ENCODE results near the gene WTAP. TPM values are rescaled to one million over a fixed set of nuclear protein-coding genes. Genes with fewer than 3 reads are reported as not detected.

The WTAP gene
- total and polyA plus RNA-seq, 2 experiments from 2014 or later, result 108 to 121 TPM

DNA sequence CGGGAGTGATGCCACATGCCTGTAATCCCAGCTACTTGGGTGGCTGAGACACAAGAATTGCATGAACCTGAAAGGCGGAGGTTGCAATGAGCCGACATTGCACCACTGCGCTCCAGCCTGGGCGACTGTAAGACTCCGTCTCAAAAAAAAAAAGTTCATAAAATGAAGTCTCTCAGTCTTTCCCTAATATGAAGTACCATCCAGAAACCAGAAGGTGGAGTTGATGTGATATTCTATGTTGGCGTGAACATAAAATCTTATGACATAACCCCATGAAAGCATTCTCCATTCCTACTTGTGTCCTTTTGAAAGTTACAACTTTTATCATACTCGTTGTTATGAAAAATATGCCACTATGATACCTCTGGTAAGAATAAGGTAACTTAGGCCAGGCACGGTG, 40.0 kb upstream of the WTAP start:
- H3K9me3 Mint-ChIP-seq, result no peaks in the 10 kb centered on the region
- H3K36me3 Mint-ChIP-seq (ENCODE audit: low read depth), result peaks cover 54% of the 10 kb centered on the region
- H3K36me3 ChIP-seq (ENCODE audit: insufficient read depth), result peaks cover 26% of the 10 kb centered on the region

DNA sequence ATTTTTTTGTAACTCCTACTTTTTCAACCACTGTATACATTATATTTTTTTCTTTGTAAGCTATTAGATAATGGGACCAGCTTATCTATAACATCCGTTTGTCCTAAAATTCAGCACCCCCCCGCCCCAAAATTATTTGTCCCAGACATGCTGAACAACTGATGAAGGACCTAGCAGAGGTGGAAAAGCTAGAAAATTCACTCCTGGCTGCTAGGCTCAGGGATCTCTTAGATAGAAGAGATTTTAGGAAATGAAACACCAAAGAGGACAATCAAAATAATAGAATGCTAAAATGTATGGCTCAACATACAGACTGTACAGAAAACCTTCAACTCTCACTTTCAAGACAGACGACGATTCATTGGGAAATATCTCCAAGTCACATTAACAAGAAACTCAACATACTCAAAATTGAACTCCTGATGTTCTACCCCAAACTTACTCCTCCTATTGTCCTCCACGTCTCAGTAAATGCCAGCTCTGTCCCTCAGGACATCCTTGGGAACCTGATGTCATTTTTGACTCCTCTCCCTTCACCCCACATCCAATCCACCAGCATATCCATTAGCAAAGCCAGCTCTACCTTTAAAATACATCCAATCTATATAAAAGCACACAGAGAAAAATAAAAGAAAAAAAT, 38.9 kb upstream of the WTAP start:
- H3K9me3 Mint-ChIP-seq, result no peaks in the 10 kb centered on the region
- Histone ChIP-seq H4K20me1 (replicated peaks; ENCODE audit: insufficient read depth) (peaks cover 24% of the 10 kb centered on the region), H3K36me3 (ENCODE audit: insufficient read depth) (peaks cover 23% of the 10 kb centered on the region), H3F3A (replicated peaks; ENCODE audit: low read depth) (0 out of 2 replicates have a peak, but pooled peaks cover 8% of the 10 kb centered on the region), H3K27me3 (ENCODE audit: insufficient read depth) (no peaks in the 10 kb centered on the region), H3K4me2 (no peak overlapping the region), H3K9me2 (ENCODE audit: insufficient read depth) (no peaks in the 10 kb centered on the region), H3K27ac (ENCODE audit: low read depth) (no peak overlapping the region), H3K79me2 (replicated peaks; ENCODE audit: insufficient read depth) (peaks cover 63% of the 10 kb centered on the region), H2AFZ (no peak overlapping the region), H3K4me1 (ENCODE audit: insufficient read depth) (peaks cover 11% of the 10 kb centered on the region; the same call in 1 of the 2 replicates), H3K4me3 (no peak overlapping the region)
- H3K4me3 Mint-ChIP-seq, result no peak overlapping the region
- peak overlapping the region; percentile 51; the same call in 1 of the 2 replicates for H3K27ac Mint-ChIP-seq
- H3K27me3 Mint-ChIP-seq (ENCODE audit: insufficient read depth, low read depth, poor library complexity), result peaks cover 2% of the 10 kb centered on the region
- H3K36me3 Mint-ChIP-seq (ENCODE audit: low read depth), result peaks cover 54% of the 10 kb centered on the region
- H3K4me1 Mint-ChIP-seq, result peaks cover 11% of the 10 kb centered on the region; the same call in 2 of the 3 replicates
- DNase-seq (ENCODE audit: low spot score) (no peak), ATAC-seq (no peak)
- TF ChIP-seq ZNF114 (CRISPR knock-in tag; IDR thresholded peaks at IDR 0.05) (no peak), EZH2 (IDR thresholded peaks at IDR 0.05; ENCODE audit: low read depth, unreplicated experiment) (no peak), ZNF331 (CRISPR knock-in tag; IDR thresholded peaks at IDR 0.05; ENCODE audit: low read depth) (no peak), EZH2phosphoT487 (IDR thresholded peaks at IDR 0.05; ENCODE audit: unreplicated experiment) (no peak), CREB1 (CRISPR knock-in tag; IDR thresholded peaks at IDR 0.05; ENCODE audit: low read depth) (no peak), POLR2AphosphoS5 (IDR thresholded peaks at IDR 0.05; ENCODE audit: low read depth) (no peak), JUNB (IDR thresholded peaks at IDR 0.05; ENCODE audit: unreplicated experiment) (no peak)
- TF ChIP-seq, protein P1, sequence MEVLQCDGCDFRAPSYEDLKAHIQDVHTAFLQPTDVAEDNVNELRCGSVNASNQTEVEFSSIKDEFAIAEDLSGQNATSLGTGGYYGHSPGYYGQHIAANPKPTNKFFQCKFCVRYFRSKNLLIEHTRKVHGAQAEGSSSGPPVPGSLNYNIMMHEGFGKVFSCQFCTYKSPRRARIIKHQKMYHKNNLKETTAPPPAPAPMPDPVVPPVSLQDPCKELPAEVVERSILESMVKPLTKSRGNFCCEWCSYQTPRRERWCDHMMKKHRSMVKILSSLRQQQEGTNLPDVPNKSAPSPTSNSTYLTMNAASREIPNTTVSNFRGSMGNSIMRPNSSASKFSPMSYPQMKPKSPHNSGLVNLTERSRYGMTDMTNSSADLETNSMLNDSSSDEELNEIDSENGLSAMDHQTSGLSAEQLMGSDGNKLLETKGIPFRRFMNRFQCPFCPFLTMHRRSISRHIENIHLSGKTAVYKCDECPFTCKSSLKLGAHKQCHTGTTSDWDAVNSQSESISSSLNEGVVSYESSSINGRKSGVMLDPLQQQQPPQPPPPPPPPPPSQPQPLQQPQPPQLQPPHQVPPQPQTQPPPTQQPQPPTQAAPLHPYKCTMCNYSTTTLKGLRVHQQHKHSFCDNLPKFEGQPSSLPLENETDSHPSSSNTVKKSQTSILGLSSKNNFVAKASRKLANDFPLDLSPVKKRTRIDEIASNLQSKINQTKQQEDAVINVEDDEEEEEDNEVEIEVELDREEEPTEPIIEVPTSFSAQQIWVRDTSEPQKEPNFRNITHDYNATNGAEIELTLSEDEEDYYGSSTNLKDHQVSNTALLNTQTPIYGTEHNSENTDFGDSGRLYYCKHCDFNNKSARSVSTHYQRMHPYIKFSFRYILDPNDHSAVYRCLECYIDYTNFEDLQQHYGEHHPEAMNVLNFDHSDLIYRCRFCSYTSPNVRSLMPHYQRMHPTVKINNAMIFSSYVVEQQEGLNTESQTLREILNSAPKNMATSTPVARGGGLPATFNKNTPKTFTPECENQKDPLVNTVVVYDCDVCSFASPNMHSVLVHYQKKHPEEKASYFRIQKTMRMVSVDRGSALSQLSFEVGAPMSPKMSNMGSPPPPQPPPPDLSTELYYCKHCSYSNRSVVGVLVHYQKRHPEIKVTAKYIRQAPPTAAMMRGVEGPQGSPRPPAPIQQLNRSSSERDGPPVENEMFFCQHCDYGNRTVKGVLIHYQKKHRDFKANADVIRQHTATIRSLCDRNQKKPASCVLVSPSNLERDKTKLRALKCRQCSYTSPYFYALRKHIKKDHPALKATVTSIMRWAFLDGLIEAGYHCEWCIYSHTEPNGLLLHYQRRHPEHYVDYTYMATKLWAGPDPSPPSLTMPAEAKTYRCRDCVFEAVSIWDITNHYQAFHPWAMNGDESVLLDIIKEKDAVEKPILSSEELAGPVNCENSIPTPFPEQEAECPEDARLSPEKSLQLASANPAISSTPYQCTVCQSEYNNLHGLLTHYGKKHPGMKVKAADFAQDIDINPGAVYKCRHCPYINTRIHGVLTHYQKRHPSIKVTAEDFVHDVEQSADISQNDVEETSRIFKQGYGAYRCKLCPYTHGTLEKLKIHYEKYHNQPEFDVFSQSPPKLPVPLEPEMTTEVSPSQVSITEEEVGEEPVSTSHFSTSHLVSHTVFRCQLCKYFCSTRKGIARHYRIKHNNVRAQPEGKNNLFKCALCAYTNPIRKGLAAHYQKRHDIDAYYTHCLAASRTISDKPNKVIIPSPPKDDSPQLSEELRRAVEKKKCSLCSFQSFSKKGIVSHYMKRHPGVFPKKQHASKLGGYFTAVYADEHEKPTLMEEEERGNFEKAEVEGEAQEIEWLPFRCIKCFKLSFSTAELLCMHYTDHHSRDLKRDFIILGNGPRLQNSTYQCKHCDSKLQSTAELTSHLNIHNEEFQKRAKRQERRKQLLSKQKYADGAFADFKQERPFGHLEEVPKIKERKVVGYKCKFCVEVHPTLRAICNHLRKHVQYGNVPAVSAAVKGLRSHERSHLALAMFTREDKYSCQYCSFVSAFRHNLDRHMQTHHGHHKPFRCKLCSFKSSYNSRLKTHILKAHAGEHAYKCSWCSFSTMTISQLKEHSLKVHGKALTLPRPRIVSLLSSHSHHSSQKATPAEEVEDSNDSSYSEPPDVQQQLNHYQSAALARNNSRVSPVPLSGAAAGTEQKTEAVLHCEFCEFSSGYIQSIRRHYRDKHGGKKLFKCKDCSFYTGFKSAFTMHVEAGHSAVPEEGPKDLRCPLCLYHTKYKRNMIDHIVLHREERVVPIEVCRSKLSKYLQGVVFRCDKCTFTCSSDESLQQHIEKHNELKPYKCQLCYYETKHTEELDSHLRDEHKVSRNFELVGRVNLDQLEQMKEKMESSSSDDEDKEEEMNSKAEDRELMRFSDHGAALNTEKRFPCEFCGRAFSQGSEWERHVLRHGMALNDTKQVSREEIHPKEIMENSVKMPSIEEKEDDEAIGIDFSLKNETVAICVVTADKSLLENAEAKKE (CRISPR knock-in tag; IDR thresholded peaks at IDR 0.05), result no peak
- TF ChIP-seq, protein P2, sequence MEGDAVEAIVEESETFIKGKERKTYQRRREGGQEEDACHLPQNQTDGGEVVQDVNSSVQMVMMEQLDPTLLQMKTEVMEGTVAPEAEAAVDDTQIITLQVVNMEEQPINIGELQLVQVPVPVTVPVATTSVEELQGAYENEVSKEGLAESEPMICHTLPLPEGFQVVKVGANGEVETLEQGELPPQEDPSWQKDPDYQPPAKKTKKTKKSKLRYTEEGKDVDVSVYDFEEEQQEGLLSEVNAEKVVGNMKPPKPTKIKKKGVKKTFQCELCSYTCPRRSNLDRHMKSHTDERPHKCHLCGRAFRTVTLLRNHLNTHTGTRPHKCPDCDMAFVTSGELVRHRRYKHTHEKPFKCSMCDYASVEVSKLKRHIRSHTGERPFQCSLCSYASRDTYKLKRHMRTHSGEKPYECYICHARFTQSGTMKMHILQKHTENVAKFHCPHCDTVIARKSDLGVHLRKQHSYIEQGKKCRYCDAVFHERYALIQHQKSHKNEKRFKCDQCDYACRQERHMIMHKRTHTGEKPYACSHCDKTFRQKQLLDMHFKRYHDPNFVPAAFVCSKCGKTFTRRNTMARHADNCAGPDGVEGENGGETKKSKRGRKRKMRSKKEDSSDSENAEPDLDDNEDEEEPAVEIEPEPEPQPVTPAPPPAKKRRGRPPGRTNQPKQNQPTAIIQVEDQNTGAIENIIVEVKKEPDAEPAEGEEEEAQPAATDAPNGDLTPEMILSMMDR (conservative IDR thresholded peaks at IDR 0.05; ENCODE audit: low read depth in 2 of 2), result no peak

More for the DNA sequence above, 40.0 kb upstream of the WTAP start:
- TF ChIP-seq STAT1 (IDR thresholded peaks at IDR 0.05; ENCODE audit: unreplicated experiment) (no peak), JUNB (IDR thresholded peaks at IDR 0.05; ENCODE audit: unreplicated experiment) (no peak), ZNF114 (CRISPR knock-in tag; IDR thresholded peaks at IDR 0.05) (no peak), EZH2phosphoT487 (IDR thresholded peaks at IDR 0.05; ENCODE audit: unreplicated experiment) (no peak), ZNF331 (CRISPR knock-in tag; IDR thresholded peaks at IDR 0.05; ENCODE audit: low read depth) (no peak)
- TF ChIP-seq, protein P3, sequence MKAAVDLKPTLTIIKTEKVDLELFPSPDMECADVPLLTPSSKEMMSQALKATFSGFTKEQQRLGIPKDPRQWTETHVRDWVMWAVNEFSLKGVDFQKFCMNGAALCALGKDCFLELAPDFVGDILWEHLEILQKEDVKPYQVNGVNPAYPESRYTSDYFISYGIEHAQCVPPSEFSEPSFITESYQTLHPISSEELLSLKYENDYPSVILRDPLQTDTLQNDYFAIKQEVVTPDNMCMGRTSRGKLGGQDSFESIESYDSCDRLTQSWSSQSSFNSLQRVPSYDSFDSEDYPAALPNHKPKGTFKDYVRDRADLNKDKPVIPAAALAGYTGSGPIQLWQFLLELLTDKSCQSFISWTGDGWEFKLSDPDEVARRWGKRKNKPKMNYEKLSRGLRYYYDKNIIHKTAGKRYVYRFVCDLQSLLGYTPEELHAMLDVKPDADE (IDR thresholded peaks at IDR 0.05), result no peak
- H4K20me1 ChIP-seq (replicated peaks; ENCODE audit: insufficient read depth), result peaks cover 24% of the 10 kb centered on the region
- peaks cover 10% of the 10 kb centered on the region; the same call in 1 of the 2 replicates for H3K4me1 ChIP-seq (ENCODE audit: insufficient read depth)
- Mint-ChIP-seq H3K27ac (no peak overlapping the region), H3K27me3 (ENCODE audit: insufficient read depth, low read depth, poor library complexity) (peaks cover 2% of the 10 kb centered on the region), H3K4me3 (no peak overlapping the region), H3K4me1 (peaks cover 11% of the 10 kb centered on the region; the same call in 2 of the 3 replicates)
- no peak overlapping the region for H3K4me3 ChIP-seq
- peaks cover 61% of the 10 kb centered on the region for H3K79me2 ChIP-seq (replicated peaks; ENCODE audit: insufficient read depth)
- ATAC-seq (no peak), DNase-seq (ENCODE audit: low spot score) (no peak)
- no peak overlapping the region for H2AFZ ChIP-seq
- no peaks in the 10 kb centered on the region for H3K27me3 ChIP-seq (ENCODE audit: insufficient read depth)
- H3F3A ChIP-seq (replicated peaks; ENCODE audit: low read depth), result 0 out of 2 replicates have a peak, but pooled peaks cover 6% of the 10 kb centered on the region
- H3K27ac ChIP-seq (ENCODE audit: low read depth), result no peak overlapping the region
- no peaks in the 10 kb centered on the region for H3K9me2 ChIP-seq (ENCODE audit: insufficient read depth)
- H3K4me2 ChIP-seq, result no peak overlapping the region

Measured in GM23338 (cell line).